SK-N-SH treated with all-trans-retinoic acid at 6 μM for 48 hours (cell line): ENCODE results near the gene LEAP2.

Source experiments
- ATAC-seq: fragments of 200-7000 bp; cut with Tn5 transposase; 3 replicates; pipeline ENCODE4 v1.9.1; 2020; ENCODE audit warnings: mild to moderate bottlenecking, moderate library complexity
- ARNTL ChIP-seq: fragments of 450-650 bp; formaldehyde crosslinking; IDR thresholded peaks from 2 replicates; pipeline ENCODE4 v1.5.0; 2020; ENCODE audit warnings: low read depth, mild to moderate bottlenecking, moderate library complexity, borderline replicate concordance
- BACH2 ChIP-seq: fragments of 250-450 bp; sonication (Bioruptor Pico); IDR thresholded peaks from 2 replicates; pipeline ENCODE4 v1.9.0; 2021; ENCODE audit warnings: mild to moderate bottlenecking, borderline replicate concordance
- CREB5 ChIP-seq: fragments of 250-450 bp; sonication (Bioruptor Pico); IDR thresholded peaks from 2 replicates; pipeline ENCODE4 v1.5.1; 2020; ENCODE audit warnings: low read depth, mild to moderate bottlenecking, moderate library complexity
- CSDC2 ChIP-seq: fragments of 250-450 bp; sonication (Bioruptor Pico); IDR thresholded peaks from 2 replicates; pipeline ENCODE4 v1.5.0; 2020; ENCODE audit warnings: mild to moderate bottlenecking, moderate library complexity
- CSRNP3 ChIP-seq: fragments of 250-450 bp; sonication (Bioruptor Pico); IDR thresholded peaks from 2 replicates; pipeline ENCODE4 v1.5.1; 2021; ENCODE audit warnings: mild to moderate bottlenecking, moderate library complexity
- ESRRG ChIP-seq: fragments of 250-450 bp; sonication (Bioruptor Pico); IDR thresholded peaks from 2 replicates; pipeline ENCODE4 v1.6.1; 2021; ENCODE audit warnings: mild to moderate bottlenecking
- GLIS3 ChIP-seq: fragments of 250-450 bp; sonication (Bioruptor Pico); IDR thresholded peaks from 2 replicates; pipeline ENCODE4 v1.5.0; 2020; ENCODE audit warnings: mild to moderate bottlenecking, moderate library complexity
- OSR1 ChIP-seq: fragments of 250-450 bp; sonication (Bioruptor Pico); IDR thresholded peaks from 2 replicates; pipeline ENCODE4 v1.8.0; 2022; ENCODE audit warnings: moderate library complexity, mild to moderate bottlenecking, inconsistent platforms
- PATZ1 ChIP-seq: fragments of 250-450 bp; sonication (Bioruptor Pico); IDR thresholded peaks from 2 replicates; pipeline ENCODE4 v1.8.0; 2020; ENCODE audit warnings: mild to moderate bottlenecking, moderate library complexity, borderline replicate concordance
- PPARA ChIP-seq: fragments of 250-450 bp; sonication (Bioruptor Pico); IDR thresholded peaks from 2 replicates; pipeline ENCODE4 v1.5.0; 2020; ENCODE audit warnings: mild to moderate bottlenecking, borderline replicate concordance
- RARB ChIP-seq: fragments of 250-450 bp; sonication (Bioruptor Pico); IDR thresholded peaks from 2 replicates; pipeline ENCODE4 v1.8.0; 2021; ENCODE audit warnings: mild to moderate bottlenecking, moderate library complexity
- SNAI2 ChIP-seq: fragments of 250-450 bp; sonication (Bioruptor Pico); IDR thresholded peaks from 2 replicates; pipeline ENCODE4 v1.5.0; 2020; ENCODE audit warnings: mild to moderate bottlenecking, moderate library complexity
- TOX ChIP-seq: fragments of 250-450 bp; sonication (Bioruptor Pico); IDR thresholded peaks from 2 replicates; pipeline ENCODE4 v1.8.0; 2021; ENCODE audit warnings: mild to moderate bottlenecking, moderate library complexity, borderline replicate concordance
- TSHZ2 ChIP-seq: fragments of 250-450 bp; sonication (Bioruptor Pico); IDR thresholded peaks from 2 replicates; pipeline ENCODE4 v1.5.0; 2020; ENCODE audit warnings: mild to moderate bottlenecking, moderate library complexity
- ZC3H10 ChIP-seq: fragments of 250-450 bp; sonication (Bioruptor Pico); IDR thresholded peaks from 2 replicates; pipeline ENCODE4 v1.5.1; 2021; ENCODE audit warnings: mild to moderate bottlenecking, moderate library complexity
- ZFP3 ChIP-seq: fragments of 250-450 bp; sonication (Bioruptor Pico); IDR thresholded peaks from 2 replicates; pipeline ENCODE4 v1.5.0; 2020; ENCODE audit warnings: mild to moderate bottlenecking, moderate library complexity
- ZFP30 ChIP-seq: fragments of 450-650 bp; formaldehyde crosslinking; IDR thresholded peaks from 2 replicates; pipeline ENCODE4 v1.5.0; 2022; ENCODE audit warnings: mild to moderate bottlenecking, moderate library complexity
- ZNF565 ChIP-seq: fragments of 450-650 bp; formaldehyde crosslinking; conservative IDR thresholded peaks from 2 replicates; pipeline ENCODE4 v1.5.0; 2020; ENCODE audit warnings: low read depth, mild to moderate bottlenecking, moderate library complexity
- ZNF70 ChIP-seq: fragments of 450-650 bp; formaldehyde crosslinking; IDR thresholded peaks from 2 replicates; pipeline ENCODE4 v1.5.0; 2020; ENCODE audit warnings: mild to moderate bottlenecking, moderate library complexity
- ZNF8 ChIP-seq: fragments of 450-650 bp; formaldehyde crosslinking; IDR thresholded peaks from 2 replicates; pipeline ENCODE4 v1.5.0; 2020; ENCODE audit warnings: mild to moderate bottlenecking, moderate library complexity

Gene LEAP2

GRCh38 chr5:132825033-132825833 lies 48.2 kb upstream of the LEAP2 start (continued):
- TF ChIP-seq ZNF565 (CRISPR knock-in tag) (no peak), RARB (no peak), ESRRG (CRISPR knock-in tag) (no peak)
- TF ChIP-seq, all 23 proteins: peak for 0

- no peak for ATAC-seq
- no peak for TF ChIP-seq CREB5
- TF ChIP-seq GLIS3 (CRISPR knock-in tag): no peak
- TF ChIP-seq CSDC2 (CRISPR knock-in tag): no peak
- TF ChIP-seq ARNTL (CRISPR knock-in tag): no peak
- TF ChIP-seq ZC3H10 (CRISPR knock-in tag): no peak
These were observed 47.6 kb upstream of the LEAP2 start for GRCh38 chr5:132825834-132826391.

GRCh38 chr5:132826424-132827082 lies 46.9 kb upstream of the LEAP2 start:
- TF ChIP-seq ESRRG (CRISPR knock-in tag) (no peak), ZNF565 (CRISPR knock-in tag) (no peak), ZNF70 (CRISPR knock-in tag) (no peak), PATZ1 (CRISPR knock-in tag) (no peak), TOX (CRISPR knock-in tag) (no peak), CSDC2 (CRISPR knock-in tag) (no peak), ZFP30 (CRISPR knock-in tag) (no peak), ARNTL (CRISPR knock-in tag) (no peak), CSRNP3 (no peak), PPARA (CRISPR knock-in tag) (no peak), GLIS3 (CRISPR knock-in tag) (no peak), RARB (no peak), ZFP3 (CRISPR knock-in tag) (no peak), OSR1 (CRISPR knock-in tag) (no peak), CREB5 (no peak)
- no peak for ATAC-seq

GRCh38 chr5:132827943-132828673 lies 45.4 kb upstream of the LEAP2 start:
- ATAC-seq: no peak
- TF ChIP-seq PPARA (CRISPR knock-in tag) (no peak), BACH2 (no peak), SNAI2 (CRISPR knock-in tag) (no peak), CSRNP3 (no peak), ESRRG (CRISPR knock-in tag) (no peak), ZNF8 (CRISPR knock-in tag) (no peak), ZNF70 (CRISPR knock-in tag) (no peak), TSHZ2 (CRISPR knock-in tag) (no peak), ARNTL (CRISPR knock-in tag) (no peak), RARB (no peak), PATZ1 (CRISPR knock-in tag) (no peak), TOX (CRISPR knock-in tag) (no peak)
